ENCODE data around the gene LTB4R2. TPM values are rescaled to one million over a fixed set of nuclear protein-coding genes. Genes with fewer than 3 reads are reported as not detected.

LTB4R2 gene
- total RNA-seq, 4 donors from 2014 or later, result 88.1 to 173 (median 147) TPM

DNA sequence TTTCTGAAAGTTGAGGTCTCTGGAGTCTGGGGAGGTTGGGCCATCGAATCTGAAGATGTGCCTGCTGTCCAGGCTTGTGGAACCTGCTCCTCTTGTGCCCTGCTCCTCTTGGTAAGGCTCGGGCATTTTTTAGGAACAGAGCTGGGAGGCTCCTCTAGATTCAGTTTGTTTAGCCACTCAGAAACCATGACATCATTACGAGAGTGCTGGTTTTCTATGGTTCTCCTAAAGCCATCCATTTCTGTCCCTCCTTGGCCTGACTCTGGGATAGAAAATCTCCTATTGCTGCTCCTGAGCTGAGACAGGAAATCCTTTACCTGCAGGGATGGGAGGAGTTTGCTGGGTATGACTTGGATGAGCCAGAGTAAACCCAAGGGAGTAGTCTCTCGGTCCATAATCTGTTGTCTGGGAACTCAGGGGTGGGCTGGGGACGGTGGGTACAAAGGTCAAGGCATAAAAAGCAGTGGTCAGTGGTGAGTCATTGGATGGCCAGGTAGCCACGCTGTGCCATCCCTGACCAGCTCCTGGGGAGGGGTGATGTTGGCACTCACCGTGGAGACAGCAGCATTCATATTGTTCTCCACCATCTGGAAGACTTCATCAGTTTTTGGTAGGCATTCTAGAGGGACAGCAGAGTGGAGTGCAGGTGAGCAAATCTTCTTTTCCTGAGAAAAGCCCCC is 27.3 kb downstream of the LTB4R2 start:
- intact Hi-C loops (cut with DNase I; ENCODE audit: low total_unique reads), result no loop called here
- no peak for DNase-seq (ENCODE audit: low spot score in 2 of 2)
- H3K4me3 ChIP-seq (ENCODE audit: low read depth, poor library complexity, severe bottlenecking), result no peak overlapping the region
- 82% methylated on average over 7 of the region's 7 CpGs for WGBS, 2 donors
- no peak for TF ChIP-seq POLR2A (IDR thresholded peaks at IDR 0.05)
- TF ChIP-seq, protein P1, sequence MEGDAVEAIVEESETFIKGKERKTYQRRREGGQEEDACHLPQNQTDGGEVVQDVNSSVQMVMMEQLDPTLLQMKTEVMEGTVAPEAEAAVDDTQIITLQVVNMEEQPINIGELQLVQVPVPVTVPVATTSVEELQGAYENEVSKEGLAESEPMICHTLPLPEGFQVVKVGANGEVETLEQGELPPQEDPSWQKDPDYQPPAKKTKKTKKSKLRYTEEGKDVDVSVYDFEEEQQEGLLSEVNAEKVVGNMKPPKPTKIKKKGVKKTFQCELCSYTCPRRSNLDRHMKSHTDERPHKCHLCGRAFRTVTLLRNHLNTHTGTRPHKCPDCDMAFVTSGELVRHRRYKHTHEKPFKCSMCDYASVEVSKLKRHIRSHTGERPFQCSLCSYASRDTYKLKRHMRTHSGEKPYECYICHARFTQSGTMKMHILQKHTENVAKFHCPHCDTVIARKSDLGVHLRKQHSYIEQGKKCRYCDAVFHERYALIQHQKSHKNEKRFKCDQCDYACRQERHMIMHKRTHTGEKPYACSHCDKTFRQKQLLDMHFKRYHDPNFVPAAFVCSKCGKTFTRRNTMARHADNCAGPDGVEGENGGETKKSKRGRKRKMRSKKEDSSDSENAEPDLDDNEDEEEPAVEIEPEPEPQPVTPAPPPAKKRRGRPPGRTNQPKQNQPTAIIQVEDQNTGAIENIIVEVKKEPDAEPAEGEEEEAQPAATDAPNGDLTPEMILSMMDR (IDR thresholded peaks at IDR 0.05), result no peak

GRCh38 chr14:24337824-24338175 is 27.9 kb downstream of the LTB4R2 start:
- intact Hi-C loops (cut with DNase I; ENCODE audit: low total_unique reads), result no loop called here
- 93 to 94% methylated on average over 8 of the region's 8 CpGs for WGBS, 2 donors

DNA sequence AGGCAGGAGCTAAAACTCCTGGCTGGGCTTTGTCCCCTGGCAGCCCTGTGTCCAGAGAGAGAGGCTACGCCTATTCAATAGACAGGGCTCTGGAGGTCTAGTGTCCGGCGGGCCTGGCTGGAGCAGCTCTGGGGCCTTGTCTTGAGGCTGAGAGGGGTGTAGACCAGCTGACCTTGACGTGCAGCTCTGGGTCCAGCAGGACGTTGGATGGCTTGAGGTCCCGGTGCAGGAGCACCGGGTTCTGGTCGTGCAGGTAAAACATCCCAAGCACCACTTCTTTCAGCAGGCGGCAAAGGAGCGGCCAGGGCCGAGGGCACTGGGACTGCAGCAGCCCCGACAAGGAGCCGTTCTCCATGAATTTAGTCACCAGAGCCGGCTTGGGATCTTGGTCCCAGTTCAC is 28.9 kb downstream of the LTB4R2 start:
- 69 to 80% methylated on average over 11 to 14 of the region's 14 CpGs for WGBS, 2 donors
- no peak for DNase-seq (ENCODE audit: low spot score in 2 of 2)
- intact Hi-C loops (cut with DNase I; ENCODE audit: low total_unique reads), result no loop called here
- H3K4me3 ChIP-seq (ENCODE audit: low read depth, poor library complexity, severe bottlenecking), result no peak overlapping the region
- TF ChIP-seq, protein P1 (IDR thresholded peaks at IDR 0.05), result no peak
- TF ChIP-seq POLR2A (IDR thresholded peaks at IDR 0.05), result no peak

More at GRCh38 chr14:24337824-24338175, 27.9 kb downstream of the LTB4R2 start:
- H3K4me3 ChIP-seq (ENCODE audit: low read depth, poor library complexity, severe bottlenecking), result no peak overlapping the region
- no peak for TF ChIP-seq POLR2A (IDR thresholded peaks at IDR 0.05)
- TF ChIP-seq, protein P1 (IDR thresholded peaks at IDR 0.05), result no peak
- DNase-seq (ENCODE audit: low spot score in 2 of 2), result no peak

- DNase-seq (ENCODE audit: low spot score in 2 of 2), result peak in 1 of 2 donors; percentile 90
- 11 to 16% methylated on average over 17 to 32 of the region's 51 CpGs for WGBS, 2 donors
- H3K4me3 ChIP-seq (ENCODE audit: low read depth, poor library complexity, severe bottlenecking), result peak within 1 kb of the TSS; percentile 48
- TF ChIP-seq POLR2A (IDR thresholded peaks at IDR 0.05), result no peak
- TF ChIP-seq, protein P1 (IDR thresholded peaks at IDR 0.05), result no peak
- intact Hi-C loops (cut with DNase I; ENCODE audit: low total_unique reads), result no loop called here
Observed at GRCh38 chr14:24339284-24340151, 29.6 kb downstream of the LTB4R2 start, which contains the start of gene RIPK3. RIPK3 (minus strand) TSS chr14:24339991; CDS start chr14:24339826, 165 bp downstream.

DNA sequence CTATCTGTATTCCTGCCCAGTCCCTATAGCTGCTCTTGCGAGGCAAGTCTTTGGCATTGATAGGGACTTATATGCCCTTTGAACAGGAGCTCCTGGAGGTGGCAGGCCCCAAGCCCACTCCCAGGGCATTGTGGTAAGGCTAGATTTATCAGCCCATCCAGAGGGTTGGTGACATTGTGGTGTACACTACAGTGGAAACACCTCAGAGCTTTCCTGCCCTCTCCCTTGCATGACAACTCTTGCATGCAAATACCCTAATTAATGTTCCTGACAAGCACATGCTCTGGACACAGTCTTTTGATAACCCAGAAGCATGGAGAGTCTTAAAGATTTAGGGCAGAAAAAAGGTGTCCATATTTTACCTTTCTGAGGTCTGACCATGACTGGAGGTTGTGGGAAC is 30.7 kb downstream of the LTB4R2 start:
- no peak overlapping the region for H3K4me3 ChIP-seq (ENCODE audit: low read depth, poor library complexity, severe bottlenecking)
- DNase-seq (ENCODE audit: low spot score in 2 of 2), result no peak
- TF ChIP-seq, protein P1 (IDR thresholded peaks at IDR 0.05), result no peak
- TF ChIP-seq POLR2A (IDR thresholded peaks at IDR 0.05), result no peak
- intact Hi-C loops (cut with DNase I; ENCODE audit: low total_unique reads), result no loop called here
- WGBS, 2 donors, result 54 to 93% methylated on average over 1 of the region's 1 CpG

Measured in lower leg skin (tissue), 4 donors.